ENCODE data around the gene ROBO1.

- TF ChIP-seq CTCF (IDR thresholded peaks at IDR 0.05) (no peak), POLR2A (IDR thresholded peaks at IDR 0.05) (no peak)
Measured at GRCh38 chr3:79534727-79535126, 233.1 kb downstream of the ROBO1 start.

All from thyroid gland (tissue), 4 donors.